Measurements from ENCODE around the gene ATG7.

Gene ATG7

GRCh38 chr3:11362600-11362999 lies 90.4 kb downstream of the ATG7 start:
- DNase-seq (ENCODE audit: low read depth) = no peak

- no peak for DNase-seq (ENCODE audit: low read depth)
Observed at GRCh38 chr3:11363715-11364114, 91.5 kb downstream of the ATG7 start.

DNA sequence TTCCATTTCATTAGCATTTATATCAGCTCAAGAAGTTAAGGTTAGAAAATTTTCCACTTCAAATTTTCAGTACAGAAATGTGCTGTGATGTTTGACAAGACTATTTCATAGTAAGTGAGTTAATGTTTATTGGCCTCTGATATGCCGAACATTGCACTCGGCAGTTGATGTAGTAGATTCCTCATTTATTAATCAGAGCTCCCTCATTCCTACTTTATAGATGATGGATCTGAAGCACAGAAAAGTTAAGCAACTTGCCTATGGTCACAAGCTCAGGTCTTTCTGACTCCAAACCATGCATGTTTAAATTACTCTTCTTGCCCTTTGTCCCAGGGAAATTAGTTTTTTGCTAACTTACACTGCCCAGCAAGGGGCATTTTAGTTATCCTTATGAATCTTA lies 92.0 kb downstream of the ATG7 start:
- no peak for DNase-seq (ENCODE audit: low read depth)

DNA sequence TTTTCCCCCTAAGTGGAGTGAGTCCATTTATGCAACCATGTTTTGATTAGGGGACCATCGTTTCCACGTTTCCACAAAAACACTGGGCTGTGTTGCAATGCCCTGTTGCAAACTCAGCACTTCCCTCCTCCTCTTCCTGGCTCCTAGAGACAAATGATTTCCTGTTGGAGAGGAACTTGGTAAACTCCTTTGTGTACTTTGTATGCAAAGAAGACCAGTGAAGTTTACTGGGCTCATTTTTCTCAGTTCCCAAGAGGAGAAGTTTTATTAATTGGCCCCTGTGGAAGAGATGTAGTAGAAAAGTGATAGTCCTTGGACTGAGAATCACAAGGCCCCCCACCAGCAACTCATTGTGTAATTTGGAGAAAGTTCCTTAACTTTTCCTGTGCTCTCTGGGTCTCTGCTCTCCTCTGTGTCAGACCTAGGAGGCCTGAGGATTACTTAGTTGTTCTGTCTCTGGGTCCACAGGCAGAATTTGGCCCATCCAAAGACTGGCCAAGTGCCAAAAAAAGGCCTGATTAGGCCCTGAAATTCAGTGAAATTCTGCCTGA lies 95.0 kb downstream of the ATG7 start:
- no peak for DNase-seq (ENCODE audit: low read depth)

- no peak for DNase-seq (ENCODE audit: low read depth)
Observed at GRCh38 chr3:11370191-11370590, 98.0 kb downstream of the ATG7 start.

DNA sequence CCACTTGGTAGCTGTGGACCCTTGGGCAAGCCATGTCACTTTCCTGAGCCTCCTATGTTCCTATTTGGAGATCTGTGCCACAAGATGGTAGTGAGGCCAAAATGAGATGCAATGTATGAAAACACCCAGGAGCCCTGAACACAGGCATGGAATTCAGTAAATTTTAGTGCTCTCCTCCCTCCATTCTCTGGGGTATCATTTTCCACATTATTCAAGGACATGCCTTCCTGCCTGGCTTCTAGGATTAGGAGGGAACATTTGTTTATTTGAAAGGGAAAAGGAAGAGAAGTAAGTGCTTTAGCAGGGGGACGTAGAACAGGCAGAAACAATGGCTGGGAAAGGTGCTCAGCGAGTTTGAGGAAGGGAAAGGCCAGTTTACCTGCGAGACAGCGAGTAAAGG lies 98.8 kb downstream of the ATG7 start:
- DNase-seq (ENCODE audit: low read depth) = no peak

- DNase-seq (ENCODE audit: low read depth) = no peak
Observed at GRCh38 chr3:11371747-11372146, 99.5 kb downstream of the ATG7 start.

DNA sequence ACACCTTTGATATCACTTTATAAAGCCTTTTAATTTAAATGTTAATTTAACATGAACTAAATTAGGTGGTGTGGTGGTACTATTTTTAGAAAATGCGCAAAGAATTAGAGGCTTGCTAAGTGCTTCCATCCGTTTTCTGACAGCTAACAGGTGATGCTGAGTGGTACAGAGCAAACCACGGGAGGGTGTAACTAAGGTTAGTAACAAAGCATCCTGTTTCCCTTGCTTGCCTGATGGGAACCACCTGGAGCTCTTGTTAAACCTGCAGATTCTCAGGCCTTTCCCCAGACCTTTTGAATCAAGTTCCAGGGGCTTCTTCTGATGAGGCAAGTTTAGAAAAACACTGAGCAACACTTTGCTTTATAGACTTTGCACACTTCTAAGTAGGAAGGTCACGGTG lies 101.0 kb downstream of the ATG7 start:
- no peak for DNase-seq (ENCODE audit: low read depth)

GRCh38 chr3:11373654-11374053 lies 101.5 kb downstream of the ATG7 start:
- no peak for DNase-seq (ENCODE audit: low read depth)

GRCh38 chr3:11375333-11376088 lies 103.3 kb downstream of the ATG7 start:
- DNase-seq (ENCODE audit: low read depth) = no peak

- no peak for DNase-seq (ENCODE audit: low read depth)
Observed at GRCh38 chr3:11377719-11378118, 105.5 kb downstream of the ATG7 start.

GRCh38 chr3:11379238-11379823 lies 107.1 kb downstream of the ATG7 start:
- no peak for DNase-seq (ENCODE audit: low read depth)

DNA sequence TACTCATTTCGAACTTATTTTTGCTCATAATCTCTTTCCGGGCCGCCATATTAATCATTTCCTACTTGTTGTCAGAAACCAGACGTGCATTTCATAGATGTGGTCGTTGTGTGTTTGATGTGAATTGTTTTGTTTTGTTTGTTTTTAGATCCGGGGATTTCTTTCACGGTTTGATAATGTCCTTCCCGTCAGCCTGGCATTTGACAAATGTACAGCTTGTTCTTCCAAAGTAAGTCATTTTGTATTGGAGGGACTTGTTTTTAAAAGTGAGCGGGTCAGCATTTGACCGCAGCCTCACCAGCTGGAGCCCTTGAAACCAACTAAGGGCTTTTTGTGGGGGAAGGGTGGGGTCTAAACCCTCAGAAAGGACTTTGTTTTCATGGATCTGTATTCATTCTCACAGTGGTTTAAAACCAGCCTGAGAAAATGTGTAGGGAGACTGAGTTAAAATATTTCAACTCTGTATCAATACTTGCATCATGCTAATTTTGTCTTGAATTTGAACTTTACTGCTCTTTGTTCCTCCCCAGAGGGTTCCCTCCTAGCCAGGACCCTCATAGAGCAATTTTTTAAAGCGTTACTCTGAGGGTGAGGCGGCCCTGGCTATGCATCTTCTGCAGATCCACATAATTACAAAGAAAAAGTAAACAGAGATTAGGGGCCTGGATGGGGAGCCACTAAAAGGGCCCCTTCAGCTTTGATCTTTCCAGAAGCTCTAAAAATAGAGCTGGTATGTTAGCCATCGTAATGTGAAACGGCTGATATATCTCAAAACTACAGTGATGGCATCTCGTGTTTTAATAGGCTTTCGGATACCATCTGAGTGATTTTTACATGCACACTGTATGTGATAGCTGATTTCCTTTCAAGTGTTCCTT lies 107.9 kb downstream of the ATG7 start:
- no peak for DNase-seq (ENCODE audit: low read depth)

GRCh38 chr3:11381141-11381540 lies 108.9 kb downstream of the ATG7 start:
- no peak for DNase-seq (ENCODE audit: low read depth)

DNA sequence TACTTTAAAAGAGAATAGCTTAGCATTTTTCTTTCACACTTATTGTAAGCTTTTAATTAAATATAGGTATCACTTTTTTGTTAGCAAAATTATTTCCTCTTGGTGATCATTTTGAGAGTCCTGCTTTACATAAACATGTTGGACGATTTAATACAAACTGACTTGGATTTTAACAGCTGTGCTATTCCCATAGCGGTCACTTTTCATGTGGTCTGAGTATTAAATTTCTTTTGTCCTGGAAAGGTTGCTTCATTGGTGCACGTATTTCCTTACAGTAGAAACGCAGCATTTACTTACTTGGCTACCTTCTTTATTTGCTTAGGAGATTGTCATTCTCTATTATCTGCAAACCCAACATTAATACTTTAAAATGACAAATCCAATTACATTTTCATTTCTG lies 109.4 kb downstream of the ATG7 start:
- no peak for DNase-seq (ENCODE audit: low read depth)

GRCh38 chr3:11382146-11382745 lies 110.0 kb downstream of the ATG7 start:
- DNase-seq (ENCODE audit: low read depth) = no peak

GRCh38 chr3:11384074-11384473 lies 111.9 kb downstream of the ATG7 start:
- DNase-seq (ENCODE audit: low read depth) = no peak

GRCh38 chr3:11385326-11385725 lies 113.1 kb downstream of the ATG7 start:
- no peak for DNase-seq (ENCODE audit: low read depth)

GRCh38 chr3:11385891-11386290 lies 113.7 kb downstream of the ATG7 start:
- no peak for DNase-seq (ENCODE audit: low read depth)

DNA sequence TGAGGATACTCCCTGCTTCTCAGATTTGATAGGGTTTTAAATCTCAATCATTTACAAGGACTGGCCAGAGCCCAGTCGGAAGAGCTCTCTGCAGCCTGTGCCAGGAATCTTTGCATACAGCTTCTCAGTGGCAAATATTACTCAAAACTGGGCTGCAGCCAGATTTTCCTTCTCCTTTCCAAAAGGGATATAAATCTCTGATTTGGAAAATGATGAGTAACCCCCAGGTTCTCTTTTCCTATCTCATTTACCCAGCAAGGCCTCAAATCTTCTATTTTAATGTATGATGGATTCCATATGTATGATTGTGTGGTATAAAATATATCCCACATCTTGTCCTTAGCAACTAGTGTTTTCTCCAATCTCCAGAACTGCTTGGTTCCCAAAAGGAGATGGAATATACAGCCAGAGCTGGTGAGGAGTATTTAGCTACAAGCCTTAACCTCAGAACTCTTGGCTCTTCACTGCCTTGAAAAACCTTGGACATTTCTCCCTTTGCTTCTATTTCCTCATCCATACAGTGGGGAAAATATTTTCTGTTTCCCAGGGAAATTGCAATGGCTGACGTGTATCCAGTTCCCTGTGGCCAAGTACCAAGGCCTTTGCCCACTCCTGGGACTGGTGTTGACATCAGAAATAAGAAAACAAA lies 114.4 kb downstream of the ATG7 start:
- no peak for DNase-seq (ENCODE audit: low read depth)

DNA sequence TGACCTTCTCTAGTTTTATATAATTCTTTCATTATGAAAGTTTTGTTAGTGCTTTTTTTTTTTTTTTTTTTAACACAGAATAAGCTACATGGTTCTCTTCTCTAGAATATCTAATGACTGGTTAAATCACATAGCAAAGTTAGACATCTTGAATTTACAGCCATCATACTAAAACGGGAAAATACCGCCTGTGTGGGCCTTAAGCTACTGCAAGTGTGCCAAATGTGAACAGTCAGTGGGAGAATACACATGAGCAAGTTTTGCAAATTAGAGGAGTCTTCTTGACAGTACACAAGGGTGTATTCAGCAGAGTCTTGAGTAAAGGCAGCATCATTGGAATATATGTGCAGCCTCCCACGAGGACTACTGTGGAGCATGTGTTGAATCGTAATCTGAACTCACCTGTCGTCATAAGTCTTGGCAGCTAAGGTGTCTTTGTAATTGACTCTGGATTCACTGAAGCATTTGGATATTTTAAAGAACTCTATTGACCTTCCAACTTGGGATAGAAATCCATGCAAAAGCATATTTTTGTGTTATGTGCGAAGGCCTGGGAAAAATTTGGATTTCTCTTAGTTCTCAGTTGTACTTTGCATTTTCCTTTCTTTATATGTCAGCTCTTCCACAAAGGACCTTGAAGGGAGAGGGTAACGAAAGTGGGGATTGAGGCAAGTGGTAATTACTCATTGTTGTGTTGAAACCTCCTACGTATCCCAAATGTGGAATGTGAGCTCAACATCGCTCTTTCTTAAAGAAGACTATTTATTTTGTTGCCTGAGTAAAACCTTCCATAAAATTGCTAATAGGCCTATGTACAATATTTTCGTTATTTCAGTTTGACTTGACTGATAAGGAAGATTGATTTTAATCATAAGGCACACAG lies 117.4 kb downstream of the ATG7 start:
- no peak for DNase-seq (ENCODE audit: low read depth)
